HG03039 (cell line): Measurements from ENCODE around the gene LENG8.
"Not testable (repeated sequence)": the region's sequence is repeated elsewhere in the genome, so short reads cannot be mapped to it uniquely, and the experiment has no call there.

Source experiments
- ATAC-seq: cut with Tn5 transposase; IDR thresholded peaks from one replicate; pipeline ENCODE4 v1.9.1; 2021; ENCODE audit warnings: mild to moderate bottlenecking, moderate library complexity; ENCODE audit not compliant: unreplicated experiment

LENG8 gene

DNA sequence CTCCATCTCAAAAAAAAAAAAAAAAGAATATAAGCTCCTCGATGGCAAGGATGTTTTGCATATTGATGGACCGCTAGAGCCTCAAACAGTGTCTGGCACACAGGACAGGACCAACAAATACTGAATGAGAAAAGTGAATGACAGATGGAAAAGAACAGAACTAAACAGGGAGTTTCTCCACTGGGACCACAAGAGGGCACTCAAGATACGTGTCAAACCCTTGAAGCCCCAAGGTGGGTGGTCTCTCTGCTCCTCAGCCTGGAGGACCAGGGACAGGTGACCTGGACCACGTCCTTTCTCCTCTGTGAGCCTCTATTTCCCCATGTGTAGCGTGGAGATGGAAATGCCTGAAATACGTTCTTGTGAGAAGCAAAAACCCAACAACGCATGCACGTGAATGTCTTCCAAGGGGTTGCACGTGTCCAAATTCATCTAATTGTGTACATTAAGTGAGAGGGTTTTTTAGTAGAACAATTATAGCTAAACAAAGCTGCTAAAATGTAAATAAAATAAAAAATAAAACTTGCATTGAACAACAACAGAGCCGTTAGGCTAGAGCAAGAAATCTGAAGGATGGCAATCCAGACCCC is 29.8 kb downstream of the LENG8 start:
- ATAC-seq: no peak

DNA sequence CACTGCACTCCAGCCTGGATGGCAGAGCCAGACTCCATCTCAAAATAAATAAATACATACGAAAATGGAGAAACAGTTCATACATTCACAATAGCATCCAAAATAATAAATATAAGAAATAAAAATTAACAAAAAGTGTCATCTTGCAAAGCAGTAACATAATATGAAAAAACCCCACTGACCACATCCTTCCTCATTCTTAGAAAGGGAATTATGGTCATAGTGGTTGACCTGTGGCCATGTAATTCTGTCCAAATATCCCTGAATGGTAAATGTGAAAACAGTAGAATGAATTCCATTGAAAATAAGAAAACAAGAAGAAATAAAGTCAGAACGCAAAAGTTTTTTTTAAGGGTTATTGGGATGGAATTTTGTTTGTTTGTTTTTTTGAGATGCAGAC is 31.1 kb downstream of the LENG8 start:
- ATAC-seq: no peak

DNA sequence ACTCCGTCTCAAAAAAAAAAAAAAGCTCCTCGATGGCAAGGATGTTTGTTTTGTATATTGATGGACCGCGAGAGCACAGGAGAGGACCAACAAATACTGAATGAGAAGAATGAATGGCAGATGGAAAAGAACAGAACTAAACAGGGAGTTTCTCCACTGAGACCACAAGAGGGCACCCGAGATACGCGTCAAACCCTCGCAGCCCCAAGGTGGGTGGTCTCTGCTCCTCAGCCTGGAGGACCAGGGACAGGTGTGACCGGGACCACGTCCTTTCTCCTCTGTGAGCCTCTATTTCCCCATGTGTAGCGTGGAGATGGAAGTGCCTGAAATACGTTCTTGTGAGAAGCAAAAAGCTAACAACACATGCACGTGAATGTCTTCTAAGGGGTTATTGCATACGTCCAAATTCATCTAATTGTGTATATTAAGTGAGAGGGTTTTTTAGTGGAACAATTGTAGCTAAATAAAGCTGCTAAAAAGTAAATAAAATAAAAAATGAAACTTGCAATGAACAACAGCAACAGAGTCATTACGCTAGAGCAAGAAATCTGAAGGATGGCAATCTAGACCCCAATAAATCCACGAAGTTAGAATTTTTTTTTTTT is 32.4 kb downstream of the LENG8 start:
- ATAC-seq: no peak

DNA sequence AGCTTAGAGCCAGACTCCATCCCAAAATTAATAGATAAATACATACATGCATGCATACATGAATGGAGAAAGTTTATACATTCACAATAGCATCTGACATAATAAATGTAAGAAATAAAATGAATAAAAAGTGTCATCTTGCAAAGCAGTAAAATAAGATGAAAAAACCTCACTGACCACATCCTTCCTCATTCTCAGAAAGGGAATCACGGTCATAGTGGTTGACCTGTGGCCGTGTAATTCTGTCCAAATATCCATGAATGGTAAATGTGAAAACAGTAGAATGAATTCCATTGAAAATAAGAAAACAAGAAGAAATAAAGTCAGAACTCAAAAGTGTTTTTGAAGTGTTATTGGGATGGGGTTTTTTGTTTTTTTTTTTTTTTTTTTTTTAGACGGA is 33.9 kb downstream of the LENG8 start:
- no peak for ATAC-seq

DNA sequence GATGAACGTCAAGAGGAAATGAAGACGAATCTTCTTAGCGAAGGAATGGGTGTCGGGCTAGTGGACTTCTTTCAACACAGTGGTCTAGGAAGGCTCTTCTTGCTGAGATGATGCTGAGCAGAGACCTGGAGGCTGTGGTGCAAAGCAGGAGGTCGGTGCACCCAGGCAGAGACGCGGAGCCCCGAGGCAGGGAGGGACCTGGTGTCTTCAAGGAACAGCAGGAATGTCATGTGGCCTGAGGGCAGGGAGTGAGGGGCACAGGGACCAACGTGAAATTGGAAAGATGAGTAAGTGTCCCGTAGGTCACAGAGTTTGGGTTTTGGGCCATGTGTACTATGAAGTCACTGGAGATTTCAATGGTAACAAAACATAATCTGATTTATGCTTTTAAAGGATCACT is 35.5 kb downstream of the LENG8 start:
- ATAC-seq: no peak

DNA sequence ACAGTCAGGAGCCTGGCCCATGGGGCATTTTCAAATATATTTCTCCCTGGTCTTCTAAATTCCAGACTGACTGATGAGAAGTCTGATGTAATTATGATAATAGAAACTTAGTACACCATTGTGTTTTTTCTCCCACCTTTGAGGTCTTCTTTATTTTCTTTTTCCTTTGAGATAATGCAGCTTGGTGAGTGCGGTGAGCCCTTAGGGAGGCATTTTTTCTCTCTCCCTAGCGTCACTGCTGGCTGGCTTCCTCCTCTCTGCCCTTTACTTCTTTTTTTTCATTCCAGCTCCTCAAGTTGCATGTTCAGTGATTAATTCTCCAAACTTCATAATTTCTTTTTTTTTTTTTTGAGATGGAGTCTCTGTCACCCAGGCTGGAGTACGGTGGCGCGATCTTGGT is 36.9 kb downstream of the LENG8 start:
- no peak for ATAC-seq

DNA sequence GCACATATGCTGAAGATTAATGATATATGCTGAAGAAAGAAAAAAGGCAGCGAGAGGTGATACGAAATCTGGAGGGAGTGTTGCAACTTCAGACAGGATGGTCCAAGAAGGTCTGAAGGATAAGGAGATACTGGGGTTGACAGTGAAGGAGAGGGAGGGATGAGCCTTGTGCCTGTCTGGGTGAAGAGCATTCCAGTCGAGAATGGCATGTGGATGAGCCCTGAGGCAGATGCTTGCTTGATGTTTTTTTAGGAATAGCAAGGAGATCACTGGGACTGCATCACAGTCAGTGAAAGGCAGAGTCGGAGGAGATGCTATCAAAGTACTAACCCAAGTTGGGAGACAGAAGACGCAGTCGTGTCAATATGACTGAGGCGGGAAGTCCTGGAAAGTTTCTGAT is 40.3 kb downstream of the LENG8 start:
- no peak for ATAC-seq

DNA sequence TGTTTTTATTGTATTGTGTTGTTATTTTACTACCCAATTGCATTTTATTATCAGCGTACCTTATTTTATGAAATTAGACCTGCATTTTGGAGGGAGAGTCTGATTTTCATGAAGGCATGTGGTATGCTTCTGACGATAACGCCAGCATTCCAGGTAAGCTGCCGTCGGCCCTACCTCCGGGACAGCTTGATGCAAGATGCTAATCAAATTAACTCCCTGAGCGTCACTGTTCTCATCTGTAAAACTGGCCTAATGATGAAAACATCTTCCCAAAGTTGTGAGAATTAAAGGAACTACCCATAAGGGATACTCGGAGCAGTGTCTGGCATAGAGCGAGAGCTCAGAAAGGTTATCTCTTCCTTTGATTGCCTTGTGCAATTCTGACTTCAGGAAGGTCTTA is 40.8 kb downstream of the LENG8 start:
- ATAC-seq: no peak

DNA sequence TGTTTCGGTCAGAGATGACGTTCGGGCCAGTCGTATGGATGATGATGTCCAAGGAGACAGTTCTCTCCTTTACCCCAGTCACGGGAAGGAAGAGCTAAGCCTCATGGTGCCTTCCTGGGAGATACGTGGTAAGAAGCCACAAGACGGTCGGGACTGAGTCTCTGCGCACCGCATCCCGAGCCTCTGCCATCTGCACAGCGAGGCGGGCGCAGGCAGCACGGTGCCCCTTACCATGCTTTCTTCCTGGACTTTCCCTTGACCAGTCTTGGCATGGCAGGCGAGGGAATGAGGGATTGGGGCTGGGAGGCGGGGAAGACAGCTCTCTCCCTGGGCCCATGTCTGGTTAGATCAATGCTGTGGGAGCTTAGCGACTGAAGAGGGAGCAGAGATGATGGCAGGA is 43.6 kb downstream of the LENG8 start:
- ATAC-seq: no peak

DNA sequence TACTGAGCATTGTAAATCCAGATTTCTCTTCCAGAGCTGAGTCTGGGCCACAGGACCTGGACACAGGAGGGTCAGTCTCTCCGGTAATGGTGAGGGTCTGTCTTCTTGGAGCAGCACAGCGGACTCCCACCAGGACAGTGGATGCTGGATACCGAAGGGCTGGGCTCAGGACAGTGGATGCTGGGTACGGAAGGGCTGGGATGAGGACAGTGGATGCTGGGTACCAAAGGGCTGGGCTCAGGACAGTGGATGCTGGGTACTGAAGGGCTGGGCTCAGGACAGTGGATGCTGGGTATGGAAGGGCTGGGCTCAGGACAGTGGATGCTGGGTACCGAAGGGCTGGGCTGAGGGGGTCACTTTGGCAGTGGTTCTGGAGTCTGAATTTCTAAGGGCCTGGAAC is 44.1 kb downstream of the LENG8 start:
- ATAC-seq: not testable (repeated sequence)

DNA sequence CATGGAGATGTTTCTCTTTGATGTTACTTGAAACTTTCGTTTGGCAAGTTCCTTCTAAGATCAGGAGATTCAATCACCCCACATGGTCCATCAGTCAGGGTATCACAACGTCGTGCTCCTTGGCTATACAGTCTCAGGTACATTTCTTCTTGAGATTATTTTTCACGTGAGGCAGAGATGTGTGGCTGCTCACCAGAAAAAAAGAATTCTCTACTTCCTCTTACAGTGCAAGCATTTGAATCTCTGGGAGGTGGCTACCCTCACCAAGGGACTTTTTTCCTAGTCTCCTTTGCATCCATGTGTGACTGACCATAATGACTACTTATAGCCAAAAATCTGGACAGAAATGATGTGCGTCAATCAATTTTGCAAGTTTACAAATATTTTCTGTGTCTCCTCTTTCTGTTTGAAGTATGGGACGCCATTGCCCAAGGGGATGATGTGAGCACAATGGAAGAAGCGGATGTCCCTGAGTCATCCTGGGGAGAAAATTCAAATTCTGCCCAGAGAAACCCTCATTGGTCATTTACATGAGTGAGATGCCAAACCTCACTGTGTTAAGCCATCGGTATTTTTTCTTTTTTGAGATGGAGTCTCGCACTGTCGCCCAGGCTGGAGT is 45.1 kb downstream of the LENG8 start:
- ATAC-seq: no peak

DNA sequence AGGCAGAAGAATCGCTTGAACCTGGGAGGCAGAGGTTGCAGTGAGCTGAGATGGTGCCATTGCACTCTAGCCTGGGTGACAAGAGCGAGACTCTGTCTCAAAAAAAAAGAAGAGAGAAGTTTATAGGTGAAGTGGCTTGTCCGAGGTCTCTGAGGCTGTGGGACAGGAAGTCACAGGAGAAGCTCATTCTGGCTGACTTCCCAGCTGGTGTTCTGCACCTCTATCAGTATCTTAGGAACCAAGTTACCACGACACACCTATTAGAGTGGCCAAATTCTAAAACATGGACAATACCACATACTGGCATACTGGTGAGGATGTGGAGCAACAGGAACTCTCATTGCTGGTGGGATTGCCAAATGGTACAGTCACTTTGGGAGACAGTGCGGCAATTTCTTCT is 46.3 kb downstream of the LENG8 start:
- ATAC-seq: not testable (repeated sequence)

DNA sequence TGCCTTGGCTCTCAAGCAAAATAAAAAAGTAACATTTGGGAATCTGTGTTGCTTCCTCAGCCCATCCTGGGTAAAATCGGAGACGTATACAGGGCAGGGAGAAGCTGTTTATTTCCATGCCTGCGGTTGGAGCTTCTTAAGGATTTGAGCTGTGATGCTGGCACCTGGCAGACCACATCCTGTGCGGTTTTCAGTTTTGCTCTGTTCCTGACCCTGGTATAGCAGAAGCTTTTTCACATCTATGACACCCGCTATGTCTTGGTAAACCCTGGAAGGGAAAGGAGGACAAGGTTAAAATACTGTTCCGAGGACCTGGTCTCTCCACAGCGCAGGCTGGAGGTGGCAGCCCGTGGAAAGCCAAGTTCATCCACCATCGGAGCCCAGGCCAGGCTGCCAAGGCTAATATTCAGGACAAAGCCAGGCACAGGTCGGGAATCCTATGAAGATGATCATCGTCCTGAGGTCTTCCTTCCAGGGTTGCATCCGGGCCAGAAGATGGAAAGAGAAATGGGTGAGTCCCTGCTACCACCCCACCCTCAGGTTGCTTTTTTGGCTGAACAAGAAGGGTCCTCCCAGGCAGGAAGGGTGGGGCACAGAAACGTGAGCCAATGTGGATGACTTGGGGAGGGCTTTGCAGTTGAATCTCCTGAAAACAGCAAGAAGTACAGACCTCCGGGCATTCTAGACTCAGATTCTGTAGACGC is 48.9 kb downstream of the LENG8 start:
- ATAC-seq: not testable (repeated sequence)

DNA sequence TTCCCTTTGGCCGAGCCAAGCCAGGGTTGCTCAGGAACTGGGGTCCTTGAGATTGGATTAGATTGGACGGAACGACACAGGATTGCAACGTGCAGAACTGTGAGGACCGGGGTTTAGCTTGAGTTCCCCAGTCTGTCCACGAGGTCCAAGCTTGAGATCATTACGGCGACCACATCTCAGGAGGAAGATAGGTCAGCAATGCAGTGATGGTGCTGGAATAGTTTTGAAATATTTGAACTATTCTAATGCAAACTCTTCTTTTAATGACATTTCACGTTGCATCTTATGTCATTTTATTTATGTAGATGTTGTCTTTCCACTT is 49.4 kb downstream of the LENG8 start:
- ATAC-seq: not testable (repeated sequence)

DNA sequence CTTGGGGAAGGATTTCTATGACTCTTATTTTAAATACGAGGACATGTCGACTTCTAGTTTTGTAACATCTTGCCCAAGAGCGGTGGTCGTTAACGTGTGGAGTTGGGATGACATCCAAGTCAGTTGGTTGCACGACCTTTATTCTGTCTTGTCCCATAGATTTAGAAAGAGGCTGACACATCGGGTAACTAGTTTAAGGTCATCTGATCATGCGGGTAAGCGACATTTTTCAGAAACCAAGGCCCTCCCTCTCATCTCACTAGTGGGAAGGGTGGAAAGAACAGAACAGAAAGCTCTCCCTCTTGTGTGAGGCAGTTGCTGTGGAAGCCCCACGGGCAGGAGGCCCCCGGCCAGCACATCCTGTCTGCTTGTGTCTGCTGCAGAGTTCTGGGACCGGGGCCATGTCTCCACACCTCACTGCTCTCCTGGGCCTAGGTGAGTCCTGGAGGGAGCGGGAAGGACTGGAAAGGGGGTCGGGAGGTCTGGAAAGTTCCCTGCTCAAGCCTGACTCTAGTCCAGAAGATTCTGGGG is 53.6 kb downstream of the LENG8 start, which contains the start of gene LAIR2:
Gene LAIR2, plus strand, starts transcription at position 314 of the 531 bp plus-strand sequence. Its CDS starts 88 bp downstream, at position 402.
- no peak for ATAC-seq

DNA sequence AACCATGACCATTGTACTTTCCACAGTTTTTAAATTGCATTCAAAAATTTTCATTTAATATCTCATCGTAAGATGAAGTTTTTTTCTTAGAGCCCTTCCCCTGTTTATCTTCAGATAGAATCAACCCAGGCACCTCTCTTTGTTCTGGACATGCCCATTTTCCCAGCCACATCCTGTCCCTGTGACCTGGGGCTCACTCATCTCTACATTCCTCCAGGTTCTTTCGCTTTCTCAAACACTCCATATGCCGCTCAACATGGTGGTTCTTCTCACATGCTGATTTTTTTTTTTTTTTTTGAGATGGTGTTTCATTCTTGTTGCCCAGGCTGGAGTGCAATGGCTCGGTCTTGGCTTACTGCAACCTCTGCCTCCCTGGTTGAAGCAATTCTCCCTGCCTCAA is 56.5 kb downstream of the LENG8 start:
- not testable (repeated sequence) for ATAC-seq

DNA sequence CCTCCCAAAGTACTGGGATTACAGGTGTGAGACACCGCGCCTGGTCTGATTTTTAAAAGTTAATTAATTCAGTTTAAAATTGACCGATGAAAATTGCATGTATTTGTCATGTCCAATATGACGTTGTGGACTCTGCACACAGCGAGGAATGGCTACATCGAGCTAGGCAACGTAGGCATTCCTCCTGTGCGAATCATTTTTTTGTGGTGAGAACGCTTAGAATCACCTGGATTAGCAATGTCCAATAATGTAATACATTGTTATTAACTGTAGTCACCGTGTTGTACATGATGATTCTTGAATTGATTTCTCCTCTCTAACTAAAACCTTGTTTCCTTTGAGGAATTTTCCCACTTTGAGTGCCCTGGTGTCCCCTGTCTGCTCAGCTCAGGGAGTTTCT is 57.1 kb downstream of the LENG8 start:
- ATAC-seq: no peak

DNA sequence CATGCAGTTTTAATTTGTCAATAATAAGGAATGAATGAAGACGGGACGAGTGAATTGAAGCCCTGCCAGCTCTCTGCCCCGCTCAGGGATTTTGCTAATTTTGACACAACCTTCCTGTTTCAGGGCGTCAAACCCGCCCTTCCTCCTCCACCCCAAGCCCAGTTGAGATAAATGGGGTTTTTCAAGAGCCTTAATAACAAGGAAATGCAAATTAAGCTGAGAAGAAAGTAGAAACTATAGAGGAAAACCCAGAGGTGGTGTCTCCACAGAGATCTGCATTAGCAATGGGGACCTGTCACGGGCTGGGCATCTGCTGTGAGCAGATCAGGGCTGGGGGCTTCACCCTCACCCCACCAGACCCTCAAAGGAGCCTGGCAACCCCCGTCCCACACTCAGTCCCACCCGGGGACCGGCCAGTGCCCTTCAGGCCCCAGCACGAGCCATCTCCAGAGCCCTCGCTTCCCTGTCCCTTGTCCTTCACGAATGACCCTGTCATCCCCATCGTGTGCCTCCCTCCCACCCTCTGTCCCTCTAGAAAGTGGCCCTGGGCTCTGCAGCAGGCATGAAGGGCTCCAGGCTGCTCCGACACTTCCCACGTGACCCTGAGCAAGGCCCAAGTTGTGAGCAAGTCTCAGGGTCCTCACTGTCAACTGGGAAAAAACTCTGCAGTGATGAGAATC is 58.2 kb downstream of the LENG8 start:
- not testable (repeated sequence) for ATAC-seq

DNA sequence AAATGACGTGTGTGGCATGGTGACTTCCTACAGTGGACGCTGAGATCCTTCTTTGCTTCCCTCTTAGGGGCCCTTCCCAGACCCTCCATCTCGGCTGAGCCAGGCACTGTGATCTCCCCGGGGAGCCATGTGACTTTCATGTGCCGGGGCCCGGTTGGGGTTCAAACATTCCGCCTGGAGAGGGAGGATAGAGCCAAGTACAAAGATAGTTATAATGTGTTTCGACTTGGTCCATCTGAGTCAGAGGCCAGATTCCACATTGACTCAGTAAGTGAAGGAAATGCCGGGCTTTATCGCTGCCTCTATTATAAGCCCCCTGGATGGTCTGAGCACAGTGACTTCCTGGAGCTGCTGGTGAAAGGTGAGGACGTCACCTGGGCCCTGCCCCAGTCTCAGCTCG is 58.8 kb downstream of the LENG8 start:
- no peak for ATAC-seq

DNA sequence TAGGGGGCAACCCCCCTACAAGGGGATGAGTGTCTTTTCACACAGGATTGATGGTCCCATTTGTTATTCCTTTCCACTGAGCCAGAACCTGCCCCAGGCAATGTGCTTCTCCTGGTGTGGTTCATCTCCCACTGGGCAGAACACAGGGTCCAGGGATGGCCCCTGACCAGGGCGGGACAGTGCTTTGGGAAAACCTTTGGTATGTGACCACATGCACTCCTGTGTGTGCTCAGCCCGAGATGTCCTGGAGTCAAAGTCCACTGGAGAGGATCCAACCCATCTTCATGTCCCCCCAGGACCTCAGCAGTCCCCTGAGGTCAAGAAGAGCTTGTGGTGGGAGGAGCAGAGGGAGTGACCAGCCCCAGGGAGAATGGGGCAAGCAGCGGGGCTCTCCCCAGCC is 59.5 kb downstream of the LENG8 start:
- not testable (repeated sequence) for ATAC-seq
